GM19023 (cell line): Measurements from ENCODE around the gene SKAP1.
"Not testable (repeated sequence)": the region's sequence is repeated elsewhere in the genome, so short reads cannot be mapped to it uniquely, and the experiment has no call there.

Experiments used
- ATAC-seq: cut with Tn5 transposase; IDR thresholded peaks from one replicate; pipeline ENCODE4 v1.9.1; 2021; ENCODE audit warnings: mild to moderate bottlenecking, moderate library complexity; ENCODE audit not compliant: unreplicated experiment

Gene SKAP1

DNA sequence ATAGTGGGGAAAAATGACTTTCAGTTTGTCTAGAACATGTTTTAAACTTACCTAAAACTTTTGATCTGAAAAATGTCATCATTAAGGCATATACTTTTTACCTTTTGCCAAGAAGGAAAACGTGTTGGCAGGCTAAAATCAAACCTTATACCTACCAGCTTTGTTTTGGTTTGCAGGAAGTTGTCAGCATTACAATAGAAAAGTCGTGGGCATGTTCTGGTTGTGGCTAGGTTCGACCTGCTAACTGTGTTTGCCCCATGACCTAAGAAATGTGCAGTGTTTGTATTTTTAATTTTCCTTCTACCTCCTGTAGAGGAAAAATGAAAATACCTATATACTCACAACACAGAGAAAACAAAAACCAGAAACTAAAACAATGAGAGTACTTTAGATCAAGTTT, 13.0 kb downstream of the SKAP1 start:
- ATAC-seq = no peak

DNA sequence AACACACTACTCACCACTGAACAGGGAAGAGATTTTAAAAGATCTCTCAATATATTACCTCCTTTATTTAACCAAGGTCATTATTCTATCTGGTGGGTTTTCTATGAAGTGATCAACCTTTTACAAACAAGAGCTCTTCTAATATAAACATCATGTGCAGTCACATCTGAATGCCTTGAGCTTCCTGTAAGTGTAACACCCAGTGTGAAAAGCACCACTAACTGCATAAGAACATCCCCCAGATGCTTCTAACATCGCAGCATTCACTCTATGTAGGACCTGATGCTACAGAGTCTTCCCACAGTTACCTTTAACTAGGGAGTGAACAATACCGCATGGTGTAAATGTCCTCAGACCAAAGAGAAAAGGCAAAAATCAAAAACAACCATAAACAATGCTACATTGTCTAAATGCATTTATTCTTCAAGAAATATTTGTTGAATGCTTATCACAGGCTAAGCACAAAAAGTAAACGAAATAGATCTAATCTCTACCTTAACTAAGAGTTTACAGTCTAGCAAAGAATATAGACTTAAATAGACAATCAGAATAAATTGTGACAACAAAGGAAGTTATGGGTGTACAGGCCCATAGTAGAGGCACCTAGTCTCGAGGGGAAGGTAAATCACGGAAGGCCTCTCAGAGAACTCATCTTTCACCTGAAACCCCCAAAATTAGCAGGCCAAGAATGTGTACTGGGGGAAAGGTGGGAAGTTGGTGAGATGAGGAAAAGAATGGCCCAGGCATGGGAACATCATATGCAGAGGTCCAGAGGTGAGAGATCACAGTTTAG, 16.2 kb downstream of the SKAP1 start:
- no peak for ATAC-seq

DNA sequence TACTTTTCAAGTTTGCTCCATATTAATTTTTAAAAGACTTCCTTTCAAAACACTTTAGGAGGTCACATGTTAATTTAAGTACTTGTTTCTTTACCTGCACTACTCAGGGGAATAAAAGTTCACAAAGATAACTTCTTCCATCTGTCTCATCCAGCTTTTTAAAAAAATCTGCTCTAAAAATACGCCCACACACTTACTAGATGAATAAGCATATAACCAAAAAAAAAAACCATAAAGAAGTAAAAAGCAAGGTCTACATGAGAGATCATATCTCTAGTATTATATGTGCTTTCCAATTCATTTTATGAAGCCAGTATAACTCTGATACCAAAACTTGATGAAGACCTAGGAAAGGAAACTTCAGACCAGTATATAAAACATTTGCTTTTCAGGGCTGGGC, 17.2 kb downstream of the SKAP1 start:
- ATAC-seq = no peak

DNA sequence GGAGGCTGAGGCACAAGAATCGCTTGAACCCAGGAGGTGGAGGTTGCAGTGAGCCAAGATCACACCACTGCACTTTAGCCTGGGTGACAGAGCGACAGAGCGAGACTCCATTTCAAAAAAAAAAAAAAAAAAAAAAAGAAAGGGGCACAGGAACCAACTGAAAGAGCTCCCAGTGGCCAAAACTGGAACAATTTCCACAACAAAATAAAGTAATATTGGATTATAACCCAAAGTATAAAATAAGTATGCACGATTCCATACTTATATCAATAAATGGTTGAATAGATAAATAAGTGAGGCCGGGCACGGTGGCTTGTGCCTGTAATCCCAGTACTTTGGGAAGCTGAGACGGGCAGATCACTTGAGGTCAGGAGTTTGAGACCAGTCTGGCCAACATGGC, 19.2 kb downstream of the SKAP1 start:
- ATAC-seq = not testable (repeated sequence)

DNA sequence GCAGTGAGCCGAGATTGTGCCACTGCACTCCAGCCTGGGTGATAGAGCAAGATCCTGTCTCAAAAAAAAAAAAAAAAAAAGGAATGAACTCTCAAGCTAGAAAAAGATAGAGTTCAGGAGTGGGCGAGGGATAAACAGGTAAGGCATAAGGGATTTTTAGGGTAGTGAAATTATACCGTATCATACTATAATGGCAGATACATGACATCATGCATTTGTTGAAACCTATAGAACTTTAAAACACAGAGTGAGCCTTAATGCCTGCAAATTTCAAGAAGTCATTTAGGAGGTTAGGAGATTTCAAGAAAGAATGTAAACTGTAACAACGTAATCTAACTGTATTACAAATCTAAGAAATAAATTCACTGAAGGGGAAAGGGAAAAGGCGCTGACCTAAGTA, 20.4 kb downstream of the SKAP1 start:
- ATAC-seq = no peak

DNA sequence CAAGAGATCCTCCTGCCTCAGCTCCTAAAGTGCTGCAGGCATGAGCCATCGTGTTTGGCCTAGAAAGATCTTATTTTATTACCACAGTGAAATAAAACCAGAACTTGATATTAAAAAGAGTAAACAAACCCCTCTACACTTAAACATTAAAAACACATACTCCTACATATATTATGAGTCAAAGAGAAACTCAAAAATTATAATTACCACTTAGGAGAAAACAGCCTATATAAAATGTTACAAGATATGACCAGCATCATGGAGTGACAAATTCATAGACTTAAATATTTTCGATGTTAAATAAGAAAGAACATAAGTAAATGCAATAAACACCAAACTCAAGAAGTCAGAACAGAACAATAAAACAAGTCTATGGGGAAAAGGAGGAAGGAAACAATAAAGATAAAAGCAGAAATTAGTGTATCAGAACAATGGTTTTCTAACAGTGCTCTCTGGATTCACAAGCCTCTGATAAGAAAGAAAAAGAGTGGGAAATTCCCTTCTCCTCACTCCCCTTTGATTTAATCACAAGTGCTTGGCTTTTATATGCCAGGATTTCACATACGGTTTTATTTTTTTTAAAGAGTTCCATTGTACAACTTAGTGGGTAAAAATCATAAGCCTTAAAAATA, 23.0 kb downstream of the SKAP1 start:
- ATAC-seq = no peak

DNA sequence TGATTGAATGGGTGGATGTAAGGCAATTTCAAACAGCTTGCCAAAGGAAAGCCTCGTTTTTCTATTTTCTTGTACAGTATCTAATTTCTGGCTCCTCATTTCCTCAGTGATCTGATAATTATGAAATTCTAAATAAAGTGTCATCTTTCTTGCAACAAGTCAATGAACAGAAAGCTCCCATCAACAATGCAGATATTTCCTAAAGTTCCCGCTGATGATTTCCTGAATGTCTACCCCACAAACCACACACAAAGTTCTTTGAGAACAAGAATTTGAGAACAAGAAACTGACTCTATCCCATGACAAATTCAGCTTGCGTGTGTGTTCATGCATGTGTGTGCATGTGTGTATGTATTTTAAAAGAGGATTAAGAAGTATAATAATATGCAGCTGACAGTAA, 35.2 kb downstream of the SKAP1 start:
- ATAC-seq = no peak

DNA sequence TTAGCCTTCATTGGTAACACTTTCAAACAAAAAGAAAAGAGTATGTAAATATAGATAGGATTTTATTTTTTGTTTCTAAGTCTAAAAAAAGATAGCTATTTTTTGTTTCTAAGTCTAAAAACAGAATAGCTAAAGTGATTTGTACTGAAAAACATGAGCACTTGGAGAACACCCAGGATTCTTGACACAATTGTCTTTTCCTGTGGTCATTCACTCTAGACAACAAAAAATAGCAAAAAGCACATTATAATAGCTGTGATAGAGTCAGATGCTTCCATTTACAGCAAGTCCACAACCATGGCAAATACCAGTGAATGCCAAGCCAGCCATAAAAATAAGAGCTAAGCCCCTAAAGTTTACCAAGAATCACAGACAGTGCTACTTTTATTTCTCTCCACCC, 36.7 kb downstream of the SKAP1 start:
- no peak for ATAC-seq

DNA sequence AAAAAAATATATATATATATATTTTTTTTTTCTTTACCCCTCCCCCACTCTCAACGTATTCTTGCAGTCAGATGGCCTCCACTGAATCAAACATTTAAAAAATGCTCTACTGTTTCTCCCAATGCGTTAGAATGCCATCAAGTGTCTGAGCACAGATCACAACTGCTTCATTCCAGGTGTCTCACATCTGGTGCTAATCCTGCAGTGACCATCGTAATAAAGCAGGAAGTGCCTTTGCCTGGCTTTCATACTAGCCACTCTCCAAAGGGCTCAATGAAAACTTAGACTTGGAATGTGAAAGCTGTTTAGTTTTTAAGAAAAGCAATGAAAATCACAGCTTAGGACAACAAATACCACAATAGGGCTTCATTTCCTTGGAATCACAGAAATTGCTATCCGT, 37.2 kb downstream of the SKAP1 start:
- ATAC-seq = no peak

DNA sequence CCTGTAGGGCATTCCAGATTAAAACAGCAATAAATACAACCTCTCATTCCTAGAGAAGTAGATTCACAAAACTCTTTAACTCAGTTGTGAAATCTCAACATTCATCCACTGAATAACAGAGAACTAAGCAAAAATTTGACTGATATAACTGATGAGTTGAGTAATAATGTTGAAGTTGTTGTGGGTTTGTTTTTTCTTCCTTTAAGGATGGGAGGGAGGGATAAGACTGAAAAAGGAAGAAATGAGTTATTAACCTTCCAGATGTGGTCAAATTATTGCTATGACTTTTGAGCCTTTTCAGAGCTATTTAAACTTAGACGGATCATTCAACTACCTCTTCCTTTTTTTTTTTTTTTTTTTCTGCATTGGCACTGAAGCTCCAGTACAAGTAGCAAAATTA, 38.6 kb downstream of the SKAP1 start:
- ATAC-seq = no peak

DNA sequence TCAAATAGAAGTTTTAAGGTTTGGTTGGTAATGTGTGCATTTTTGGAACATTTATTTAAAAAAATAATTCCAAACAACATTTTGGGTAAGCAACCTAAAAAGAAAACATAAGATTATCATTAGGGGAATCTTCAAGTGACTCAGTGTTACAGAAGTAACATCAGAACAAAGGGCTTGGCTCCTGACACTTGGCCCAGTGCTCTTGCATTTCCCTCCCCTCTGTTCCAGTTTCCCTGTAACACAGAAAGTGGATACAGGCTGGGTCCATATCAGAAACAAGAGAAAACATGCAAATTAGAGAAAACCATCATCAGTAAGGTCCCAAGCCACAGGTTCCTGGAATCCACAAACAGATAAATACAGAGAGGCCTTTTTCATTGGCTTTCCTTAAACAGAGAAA, 40.1 kb downstream of the SKAP1 start:
- ATAC-seq = no peak

DNA sequence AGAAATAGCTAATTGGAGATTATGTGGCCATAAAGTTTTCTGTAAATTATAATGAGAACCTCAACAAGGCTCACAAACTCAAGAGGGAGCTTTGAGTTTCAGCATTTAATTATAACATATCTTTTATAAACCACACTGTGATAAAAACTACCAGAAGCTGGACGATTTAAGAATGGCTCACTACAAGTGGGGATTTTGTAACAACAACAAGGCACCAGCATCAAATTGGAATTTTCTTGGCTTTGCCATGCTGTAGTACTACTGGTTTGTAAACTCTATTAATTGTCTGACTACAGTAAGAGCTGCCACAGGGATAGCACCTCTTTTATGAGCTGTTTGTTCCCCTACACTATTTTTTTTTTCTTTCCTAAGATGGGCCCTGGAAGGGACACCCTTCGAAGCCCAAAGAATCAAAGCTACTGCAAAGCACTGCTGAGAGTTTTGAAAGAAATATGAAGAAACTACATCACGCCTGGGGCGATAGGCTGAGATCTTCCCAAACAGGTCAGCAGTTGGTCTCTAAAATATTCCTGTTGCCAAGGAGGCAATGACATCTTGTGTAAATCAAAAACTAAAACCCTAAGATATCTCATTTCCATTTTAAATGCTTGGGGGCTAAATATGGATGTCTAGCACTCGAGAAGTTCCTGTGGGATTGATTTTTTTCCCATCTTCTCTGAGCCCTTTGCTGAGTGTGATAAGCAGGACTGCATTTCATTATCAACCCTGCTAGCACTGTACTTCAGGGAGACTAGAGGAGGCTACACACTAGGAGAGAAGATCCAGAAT, 40.9 kb downstream of the SKAP1 start:
- ATAC-seq = no peak

DNA sequence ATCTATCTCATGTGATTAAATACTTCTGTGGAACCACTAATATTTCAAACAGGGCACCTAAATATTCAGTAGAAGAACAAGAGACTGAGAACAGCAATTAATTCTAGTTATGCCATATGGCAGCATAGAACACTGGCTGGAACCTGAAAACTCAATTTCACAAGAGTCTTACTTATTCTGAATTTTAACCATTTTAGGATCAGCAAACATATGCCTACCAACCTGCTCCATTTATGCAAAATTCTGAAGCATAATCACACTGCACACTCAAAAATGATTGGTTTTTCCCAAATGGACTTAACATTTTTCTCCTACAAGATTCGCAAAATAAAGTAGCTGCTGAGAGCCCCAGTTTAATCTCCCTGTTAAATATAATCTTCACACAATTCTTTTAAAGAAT, 43.2 kb downstream of the SKAP1 start:
- no peak for ATAC-seq

DNA sequence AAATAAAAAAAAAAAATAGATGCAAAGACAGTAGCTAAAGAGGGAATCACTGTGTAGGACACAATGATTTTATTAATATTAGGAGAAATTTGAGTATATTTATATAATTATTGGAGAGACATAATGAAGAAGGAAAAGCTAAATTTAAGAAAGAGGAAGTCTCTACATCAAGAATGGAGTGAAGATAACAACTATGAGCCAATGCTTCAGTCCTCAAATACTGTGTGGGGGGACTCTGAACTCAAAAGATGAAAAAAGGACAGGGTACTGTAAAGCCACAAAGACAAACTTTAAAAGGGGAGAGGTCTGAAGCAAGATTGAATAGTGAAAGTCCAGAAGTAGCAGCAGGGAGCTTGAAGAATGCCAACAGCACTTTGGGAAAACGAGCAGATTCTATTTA, 44.7 kb downstream of the SKAP1 start:
- no peak for ATAC-seq

DNA sequence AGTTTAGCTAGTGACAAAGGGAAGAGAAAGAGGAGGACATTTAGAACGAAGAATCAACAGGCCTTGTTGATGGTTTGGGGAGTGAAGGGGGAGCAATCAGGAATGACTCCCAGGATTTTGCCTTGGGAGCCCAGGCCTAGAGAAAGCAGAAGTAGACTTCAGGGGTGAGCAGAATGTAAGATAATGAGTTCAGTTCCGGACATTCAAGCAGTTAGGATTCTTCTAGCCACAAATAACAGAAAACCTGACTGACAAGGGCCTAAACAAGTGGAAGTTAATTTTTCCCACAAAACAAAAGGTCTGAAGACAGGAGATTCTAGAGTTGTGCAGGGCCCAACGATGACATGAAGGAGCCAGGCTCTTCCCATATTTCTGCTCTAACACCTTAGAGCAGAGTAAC, 45.9 kb downstream of the SKAP1 start:
- no peak for ATAC-seq

DNA sequence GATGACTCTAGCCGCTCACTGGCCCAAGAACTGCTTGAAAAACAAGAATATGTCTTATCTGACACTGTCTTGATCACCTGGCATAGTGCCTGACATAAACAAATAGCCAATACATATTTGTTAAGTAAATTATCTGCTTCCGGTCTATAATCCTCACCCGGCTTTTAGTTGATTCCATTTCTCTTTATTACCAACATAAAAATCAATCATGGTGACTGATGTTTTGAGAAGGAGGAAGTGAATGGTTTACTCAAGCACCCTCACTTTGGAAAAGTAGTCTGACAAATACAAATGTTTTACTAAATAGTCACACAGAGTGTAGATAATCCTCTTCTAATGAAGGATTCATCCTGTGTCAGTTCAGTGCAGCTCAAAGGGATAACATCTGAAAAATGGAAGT, 47.0 kb downstream of the SKAP1 start:
- no peak for ATAC-seq

DNA sequence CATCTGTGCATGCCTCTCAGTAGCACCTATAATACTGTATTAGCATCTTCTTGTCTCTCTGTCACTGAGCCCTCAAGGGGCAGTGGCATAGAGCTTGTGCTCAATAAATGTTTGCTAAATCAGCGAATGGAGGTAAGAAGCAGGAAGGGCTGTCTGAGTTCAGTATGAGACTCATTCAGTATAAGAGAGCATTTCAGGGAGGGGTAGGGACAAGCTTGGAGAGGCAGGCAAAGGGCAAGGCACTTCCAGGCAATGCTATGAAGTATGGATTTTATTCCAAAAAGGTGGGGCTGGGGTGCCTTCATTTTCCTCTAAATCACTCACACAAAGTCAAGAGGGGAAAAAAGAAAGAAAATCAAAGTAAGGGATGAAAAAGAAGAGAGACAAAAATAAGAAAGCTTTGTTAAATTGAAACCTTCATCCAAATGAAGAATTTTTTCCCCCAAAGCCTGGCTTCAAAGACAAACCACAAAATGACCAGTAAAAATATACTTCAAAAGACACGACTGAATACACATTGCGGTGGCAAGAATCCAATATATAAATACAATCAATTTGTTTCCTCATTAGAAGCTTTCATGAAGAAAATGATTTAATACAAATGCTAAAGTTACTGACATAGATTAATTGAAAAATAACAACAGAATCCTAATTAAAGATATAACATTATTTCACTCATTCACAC, 51.2 kb downstream of the SKAP1 start:
- no peak for ATAC-seq

DNA sequence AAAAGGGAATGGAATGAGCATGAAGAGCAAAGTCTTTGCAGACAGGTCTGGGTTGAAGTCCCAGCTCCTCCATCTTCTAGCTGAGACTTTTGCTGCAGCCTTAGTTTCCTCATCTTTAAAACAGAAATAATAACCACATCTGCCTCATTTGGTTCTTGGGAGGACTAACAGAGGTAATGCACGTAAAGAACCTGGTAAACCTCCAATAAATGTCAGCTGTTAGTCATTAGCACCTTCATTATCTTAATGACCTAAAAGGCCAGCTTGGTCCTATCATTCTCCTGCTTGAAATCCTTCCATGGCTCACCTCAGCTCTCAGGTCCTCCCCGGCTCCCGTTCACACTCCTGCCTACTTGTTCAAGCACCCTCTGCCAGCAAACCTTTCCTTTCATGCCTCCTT, 51.8 kb downstream of the SKAP1 start:
- no peak for ATAC-seq

DNA sequence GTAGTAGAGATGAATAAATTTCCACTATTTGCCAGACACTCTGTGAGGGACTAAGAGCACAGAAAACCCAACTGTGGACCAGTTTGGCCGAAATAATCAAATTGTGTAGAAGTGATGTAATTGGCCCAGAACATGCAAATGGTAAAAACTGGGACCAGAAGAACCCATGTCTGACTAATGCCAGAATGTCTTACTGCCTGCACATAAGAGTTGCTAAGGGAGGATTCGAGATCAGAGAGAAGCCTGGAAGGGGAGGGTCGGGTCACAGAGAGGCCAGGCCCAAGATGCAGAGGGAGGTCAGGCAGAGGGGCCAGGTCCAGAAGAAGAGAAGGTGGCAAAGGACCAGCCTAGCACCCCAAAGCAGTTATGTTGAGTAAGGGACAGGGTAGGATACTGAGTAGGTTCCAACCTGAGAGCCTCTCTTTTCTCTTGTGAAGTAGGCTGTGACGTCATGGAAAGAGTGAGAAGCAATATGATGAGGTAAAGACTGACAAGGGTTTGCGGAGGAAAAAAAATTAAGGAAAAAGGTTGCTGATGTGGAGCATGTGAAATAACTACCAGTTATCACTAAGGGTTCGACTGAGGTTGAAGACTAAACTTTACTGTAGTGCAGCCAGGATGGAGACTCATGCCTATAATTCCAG, 53.2 kb downstream of the SKAP1 start:
- no peak for ATAC-seq

DNA sequence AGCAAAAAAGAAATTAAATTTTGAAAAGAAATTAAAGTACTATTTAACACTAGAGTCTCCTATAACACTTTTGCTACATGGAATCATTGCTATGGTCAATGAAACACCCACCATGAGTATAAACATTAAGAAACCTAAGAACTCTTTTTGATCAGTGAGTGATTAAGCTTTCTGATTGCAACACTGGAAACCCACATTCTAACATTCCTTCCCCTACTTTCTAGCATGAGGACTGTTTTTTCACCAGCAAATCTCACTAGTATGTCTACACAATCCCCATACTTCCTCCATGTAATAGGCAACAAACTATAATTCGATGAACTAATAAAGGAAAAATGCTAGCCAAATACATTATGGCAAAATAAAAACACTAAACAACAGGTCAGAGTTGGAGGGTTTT, 54.7 kb downstream of the SKAP1 start:
- no peak for ATAC-seq

DNA sequence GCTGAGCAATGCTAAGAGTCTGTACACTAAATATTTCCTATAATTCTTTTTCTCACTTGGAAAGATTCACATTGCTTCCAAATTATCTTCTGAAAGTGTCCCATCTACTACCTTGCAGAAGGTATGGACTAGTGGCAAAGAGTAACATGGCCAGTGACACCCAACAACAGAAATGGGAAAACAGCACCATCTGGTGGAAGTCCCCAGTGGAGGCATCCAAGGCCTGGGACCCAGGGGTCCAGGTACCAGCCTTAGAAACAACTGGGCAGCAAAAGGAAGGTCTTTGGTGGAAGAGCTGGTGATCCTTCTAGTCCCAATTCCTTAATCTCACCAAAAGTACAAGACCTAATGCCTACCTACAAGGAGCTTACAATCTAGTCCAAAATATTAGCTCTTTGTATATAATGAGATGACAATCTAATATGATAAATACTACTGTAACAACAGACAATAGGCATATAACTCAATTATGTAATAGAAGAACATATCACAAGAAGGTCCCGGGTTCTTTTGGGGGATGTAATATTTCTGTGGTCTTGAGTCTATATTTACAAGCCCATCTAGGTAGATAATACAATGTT, 55.3 kb downstream of the SKAP1 start:
- no peak for ATAC-seq
